Measurements from ENCODE around the gene MRPS26.
A peak's percentile ranks its signal among the peaks of the same experiment; 100 is the strongest.
"Not testable (repeated sequence)": the region's sequence is repeated elsewhere in the genome, so short reads cannot be mapped to it uniquely, and the experiment has no call there.

Gene MRPS26
- 28.3 to 56.6 reads per million in 2 experiments for total RNA-seq

- peak; percentile 52 for DNase-seq (ENCODE audit: low read depth)
These were observed at the start of gene MRPS26 for GRCh38 chr20:3045816-3046676. Gene MRPS26, plus strand, starts transcription at chr20:3046052. Its CDS starts 17 bp downstream, at chr20:3046069.

GRCh38 chr20:2998728-2999127 lies 47.1 kb upstream of the MRPS26 start:
- no peak for DNase-seq (ENCODE audit: low read depth)

DNA sequence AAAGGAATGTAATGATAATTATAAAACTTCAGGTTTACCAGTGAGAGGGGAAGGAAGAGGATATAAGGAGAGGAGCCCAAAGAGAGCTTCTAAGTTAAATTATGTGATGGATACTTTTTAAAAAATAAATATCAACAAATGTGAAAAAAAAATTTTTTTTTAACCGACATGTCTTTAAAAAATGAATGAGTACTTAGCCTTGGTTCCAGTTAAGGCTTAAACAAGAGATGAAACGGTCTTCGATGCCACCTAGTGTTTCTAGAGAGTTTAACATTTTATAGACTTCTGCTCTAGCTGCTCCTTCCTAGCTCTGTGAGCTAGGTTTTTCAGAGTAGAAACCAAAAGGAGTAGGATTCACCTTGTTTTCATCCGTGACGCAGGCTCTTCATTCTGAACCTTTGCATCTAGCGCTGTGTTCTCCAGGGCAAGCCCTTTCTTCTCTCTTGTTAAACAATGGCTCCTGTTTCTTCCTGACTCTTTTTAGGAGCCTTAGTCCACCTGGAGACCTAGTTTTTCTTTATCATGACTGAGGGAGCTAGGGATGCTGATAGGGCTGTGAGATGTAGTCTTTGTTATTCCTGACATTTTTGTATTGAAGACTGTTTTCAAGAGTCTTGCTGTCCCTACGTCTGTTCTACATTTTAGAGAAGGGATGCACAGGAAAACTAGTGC lies 44.9 kb upstream of the MRPS26 start:
- no peak for DNase-seq (ENCODE audit: low read depth)

- DNase-seq (ENCODE audit: low read depth): no peak
These were observed 42.4 kb upstream of the MRPS26 start for GRCh38 chr20:3003416-3003815.

DNA sequence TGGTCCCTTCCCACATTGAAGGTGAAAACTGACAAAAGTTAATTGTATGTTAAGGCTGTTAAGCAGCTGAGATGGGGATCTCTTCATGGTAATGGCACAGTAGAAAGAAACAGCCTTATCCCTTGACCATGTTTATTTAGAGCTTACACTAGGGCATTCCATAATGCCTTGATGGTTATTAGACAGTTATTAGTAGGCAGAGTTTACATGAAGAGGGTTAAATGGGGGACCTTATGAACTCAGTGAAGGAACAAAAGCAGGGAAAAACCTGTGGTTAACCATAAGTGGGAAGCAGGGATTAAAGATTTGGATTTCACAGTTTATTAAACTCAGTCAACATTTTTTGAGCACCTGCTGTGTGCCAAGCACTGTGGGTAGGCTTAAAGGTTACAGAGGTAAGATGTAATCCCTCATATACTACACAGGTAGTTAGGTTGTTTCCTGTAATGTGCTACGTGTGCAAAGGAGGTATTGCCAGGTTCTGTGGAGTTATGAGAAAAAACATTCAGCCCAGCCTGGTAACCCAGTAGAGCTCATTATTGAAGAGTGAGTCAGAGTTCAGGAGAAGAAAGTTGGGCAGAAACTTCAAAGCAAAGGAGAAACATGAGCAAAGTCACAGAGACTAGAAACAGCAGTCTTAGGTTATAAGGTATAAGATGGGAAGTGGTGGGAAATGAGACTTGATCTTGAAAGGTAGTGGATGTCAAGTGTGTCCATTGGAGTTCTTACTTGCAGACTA lies 34.7 kb upstream of the MRPS26 start:
- no peak for DNase-seq (ENCODE audit: low read depth)

GRCh38 chr20:3011752-3012151 lies 34.1 kb upstream of the MRPS26 start:
- no peak for DNase-seq (ENCODE audit: low read depth)

- no peak for DNase-seq (ENCODE audit: low read depth)
These were observed 32.1 kb upstream of the MRPS26 start for GRCh38 chr20:3013771-3014170.

- DNase-seq (ENCODE audit: low read depth): no peak
These were observed 31.7 kb upstream of the MRPS26 start for GRCh38 chr20:3014179-3014578.

GRCh38 chr20:3014662-3015061 lies 31.2 kb upstream of the MRPS26 start:
- no peak for DNase-seq (ENCODE audit: low read depth)

- not testable (repeated sequence) for DNase-seq (ENCODE audit: low read depth)
These were observed 30.6 kb upstream of the MRPS26 start for GRCh38 chr20:3015302-3015701.

DNA sequence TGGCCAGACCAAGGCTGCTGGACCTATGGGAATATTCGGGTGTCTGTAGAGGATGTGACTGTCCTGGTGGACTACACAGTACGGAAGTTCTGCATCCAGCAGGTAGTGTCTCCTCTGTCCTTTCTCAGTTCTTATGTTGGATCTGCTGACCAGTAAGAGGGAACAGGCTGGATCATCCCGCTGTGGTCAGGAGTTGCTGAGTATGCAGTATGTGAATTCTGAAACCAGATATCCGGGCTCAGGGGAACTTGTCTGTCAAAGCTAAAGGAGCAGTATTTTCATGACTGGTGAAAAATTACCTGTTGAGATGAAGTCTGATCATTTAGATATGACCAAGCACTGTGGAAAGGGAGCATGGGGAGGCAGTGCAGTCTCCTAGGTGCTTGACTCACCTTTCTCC lies 24.5 kb upstream of the MRPS26 start:
- no peak for DNase-seq (ENCODE audit: low read depth)

DNA sequence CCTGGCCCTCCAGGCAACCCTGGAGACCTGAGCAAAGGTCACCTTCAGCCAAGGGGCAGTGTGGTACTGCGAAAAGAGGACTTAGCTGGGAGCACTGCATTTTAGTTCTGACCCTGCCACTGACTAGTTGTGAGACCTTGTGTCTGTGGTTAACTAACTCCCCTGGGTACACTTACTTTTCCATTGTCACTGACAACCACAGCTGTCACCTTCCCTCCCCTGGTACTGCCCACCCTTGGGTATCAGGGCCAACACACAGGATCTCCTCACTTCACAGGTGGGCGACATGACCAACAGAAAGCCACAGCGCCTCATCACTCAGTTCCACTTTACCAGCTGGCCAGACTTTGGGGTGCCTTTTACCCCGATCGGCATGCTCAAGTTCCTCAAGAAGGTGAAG lies 24.1 kb upstream of the MRPS26 start:
- no peak for DNase-seq (ENCODE audit: low read depth)

- DNase-seq (ENCODE audit: low read depth): not testable (repeated sequence)
These were observed 23.0 kb upstream of the MRPS26 start for GRCh38 chr20:3022559-3023490.

GRCh38 chr20:3027987-3028386 lies 17.9 kb upstream of the MRPS26 start:
- DNase-seq (ENCODE audit: low read depth): no peak

DNA sequence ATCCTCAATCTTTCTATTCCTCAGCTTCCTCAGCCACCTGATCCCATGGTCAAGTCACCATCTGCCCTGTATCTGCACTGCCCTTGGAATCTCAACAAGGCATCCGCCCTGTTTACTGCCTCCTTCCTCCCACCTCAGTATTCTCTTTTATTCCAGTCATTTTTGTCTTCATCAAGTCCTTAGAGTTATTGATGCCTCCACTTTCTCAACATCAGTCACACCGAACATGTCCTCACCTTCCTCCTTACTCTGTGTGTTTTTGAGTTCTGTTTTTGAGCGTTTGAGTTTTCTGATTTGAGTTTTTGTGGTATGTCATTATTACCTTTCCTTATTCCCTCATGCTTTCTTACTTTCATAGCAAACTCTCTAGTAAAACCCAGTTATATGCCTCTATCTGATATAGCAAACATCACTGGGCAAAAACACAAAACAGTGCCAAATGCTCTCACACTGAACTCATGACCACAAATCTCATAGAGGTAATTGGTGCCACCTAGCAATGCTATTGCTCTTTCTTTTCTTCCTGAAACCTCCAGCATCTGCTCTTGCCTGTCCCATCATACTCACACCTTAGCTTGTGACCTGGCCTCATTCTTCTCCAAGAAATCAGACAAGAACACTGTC lies 14.2 kb upstream of the MRPS26 start:
- no peak for DNase-seq (ENCODE audit: low read depth)

- DNase-seq (ENCODE audit: low read depth): no peak
These were observed 13.2 kb upstream of the MRPS26 start for GRCh38 chr20:3032624-3033023.

GRCh38 chr20:3037654-3038053 lies 8.2 kb upstream of the MRPS26 start:
- DNase-seq (ENCODE audit: low read depth): no peak

- DNase-seq (ENCODE audit: low read depth): no peak
These were observed 7.4 kb upstream of the MRPS26 start for GRCh38 chr20:3038454-3038853.

DNA sequence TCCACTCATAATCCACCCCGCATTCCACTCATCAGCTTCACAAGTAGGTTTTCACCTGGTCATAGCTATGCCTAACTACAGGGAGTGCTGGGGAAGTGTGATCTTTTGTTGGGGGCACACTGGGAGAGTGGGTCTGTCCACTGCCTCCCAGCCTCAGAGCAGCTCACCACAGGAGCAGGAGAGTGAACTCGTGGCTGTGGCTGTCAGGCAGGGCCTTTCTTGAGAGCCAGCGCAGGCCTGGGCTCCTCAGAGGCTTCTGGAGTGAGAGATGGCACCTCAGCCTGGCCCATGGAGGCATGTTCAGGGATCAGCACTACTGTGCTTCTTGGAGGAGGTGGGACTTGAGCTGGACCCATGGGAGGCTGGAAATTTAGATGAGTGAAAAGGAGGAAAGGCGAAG lies 6.4 kb upstream of the MRPS26 start:
- no peak for DNase-seq (ENCODE audit: low read depth)

- DNase-seq (ENCODE audit: low read depth): no peak
These were observed 5.8 kb upstream of the MRPS26 start for GRCh38 chr20:3040086-3040485.

- no peak for DNase-seq (ENCODE audit: low read depth)
These were observed 3.9 kb upstream of the MRPS26 start for GRCh38 chr20:3041854-3042409.
